ENCODE data around the gene TFEB. TPM values are rescaled to one million over a fixed set of nuclear protein-coding genes. Genes with fewer than 3 reads are reported as not detected.

Gene TFEB
- total RNA-seq, 3 donors from 2014 or later (not counting 1 experiment from before 2014, with no cell fraction given), result 56.0 to 66.7 (median 66.2) TPM

DNA sequence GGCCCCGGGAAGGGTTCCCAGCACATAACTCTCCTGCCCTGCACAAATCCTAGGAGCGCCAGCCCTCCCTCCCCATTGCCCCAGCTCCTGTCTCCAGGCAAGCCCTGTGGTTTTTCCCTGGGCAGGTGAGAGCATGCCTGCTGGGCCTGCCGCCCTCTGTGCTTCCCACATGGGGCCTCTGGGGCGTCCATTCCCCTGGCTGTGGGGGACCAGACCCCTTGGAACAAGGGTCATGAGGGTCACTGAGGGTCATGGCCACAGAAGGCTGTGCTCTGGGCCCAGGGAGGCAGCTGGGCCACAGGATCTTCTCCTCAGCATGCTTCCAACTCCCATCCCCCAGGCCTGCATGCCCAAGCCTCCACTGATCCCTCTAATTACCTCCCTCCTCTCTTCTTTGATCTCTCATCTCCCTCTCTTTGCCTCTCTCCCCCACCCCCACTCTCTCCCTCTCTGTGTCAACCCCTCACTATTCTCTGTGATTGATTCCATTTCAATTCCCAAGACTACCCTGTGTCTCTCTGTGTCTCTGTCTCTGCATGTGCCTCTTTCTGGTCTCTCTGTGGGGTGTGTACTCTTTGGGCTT, 91.0 kb downstream of the TFEB start:
- whole genome bisulfite sequencing (ENCODE audit: insufficient coverage), result 80% methylated on average over 4 of the region's 4 CpGs
- DNase-seq, result no peak
- Mint-ChIP-seq H3K27me3 (ENCODE audit: low read depth in 2 of 2) (peaks cover 28 to 39% of the 10 kb centered on the region in 2 donors), H3K4me1 (peaks cover 0 to 4% of the 10 kb centered on the region in 2 donors), H3K4me3 (no peak overlapping the region), H3K27ac (no peak overlapping the region), H3K36me3 (no peaks in the 10 kb centered on the region), H3K9me3 (no peaks in the 10 kb centered on the region)
- no peaks in the 10 kb centered on the region for H3K4me1 ChIP-seq (ENCODE audit: control insufficient read depth, insufficient read depth, low read length)
- no peak overlapping the region for H3K27ac ChIP-seq (ENCODE audit: low read length)
- no peak overlapping the region for H3K4me3 ChIP-seq (ENCODE audit: low read length)
- peaks cover 5% of the 10 kb centered on the region for H3K27me3 ChIP-seq (ENCODE audit: control insufficient read depth, insufficient read depth, low read length)
- H3K9me3 ChIP-seq (ENCODE audit: control insufficient read depth, insufficient read depth, low read length), result no peaks in the 10 kb centered on the region
- ATAC-seq, result no peak
- H3K36me3 ChIP-seq (ENCODE audit: control insufficient read depth, insufficient read depth, low read length), result no peaks in the 10 kb centered on the region
- intact Hi-C loops (cut with micrococcal nuclease), result no loop called here
- TF ChIP-seq, protein P1, sequence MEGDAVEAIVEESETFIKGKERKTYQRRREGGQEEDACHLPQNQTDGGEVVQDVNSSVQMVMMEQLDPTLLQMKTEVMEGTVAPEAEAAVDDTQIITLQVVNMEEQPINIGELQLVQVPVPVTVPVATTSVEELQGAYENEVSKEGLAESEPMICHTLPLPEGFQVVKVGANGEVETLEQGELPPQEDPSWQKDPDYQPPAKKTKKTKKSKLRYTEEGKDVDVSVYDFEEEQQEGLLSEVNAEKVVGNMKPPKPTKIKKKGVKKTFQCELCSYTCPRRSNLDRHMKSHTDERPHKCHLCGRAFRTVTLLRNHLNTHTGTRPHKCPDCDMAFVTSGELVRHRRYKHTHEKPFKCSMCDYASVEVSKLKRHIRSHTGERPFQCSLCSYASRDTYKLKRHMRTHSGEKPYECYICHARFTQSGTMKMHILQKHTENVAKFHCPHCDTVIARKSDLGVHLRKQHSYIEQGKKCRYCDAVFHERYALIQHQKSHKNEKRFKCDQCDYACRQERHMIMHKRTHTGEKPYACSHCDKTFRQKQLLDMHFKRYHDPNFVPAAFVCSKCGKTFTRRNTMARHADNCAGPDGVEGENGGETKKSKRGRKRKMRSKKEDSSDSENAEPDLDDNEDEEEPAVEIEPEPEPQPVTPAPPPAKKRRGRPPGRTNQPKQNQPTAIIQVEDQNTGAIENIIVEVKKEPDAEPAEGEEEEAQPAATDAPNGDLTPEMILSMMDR (IDR thresholded peaks at IDR 0.05), result no peak

DNA sequence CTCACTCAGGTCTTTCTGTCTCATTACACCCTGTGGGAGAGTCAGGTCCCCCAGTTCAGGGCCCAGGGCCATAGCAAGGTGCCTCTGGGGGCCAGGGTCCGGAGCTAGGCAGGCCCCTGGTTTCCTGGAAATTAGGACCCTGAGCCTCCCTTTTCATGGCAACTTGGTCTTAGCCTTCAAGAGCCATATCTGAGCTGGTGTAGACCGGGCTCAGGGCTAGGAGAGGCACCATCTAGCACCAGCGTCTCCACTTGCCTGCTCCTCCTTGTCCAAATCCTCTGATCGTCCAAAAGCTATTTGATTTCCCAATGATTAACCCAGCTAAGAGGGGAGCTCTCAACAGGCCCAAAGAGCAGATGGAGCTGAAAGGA, 91.5 kb downstream of the TFEB start:
- H3K27me3 Mint-ChIP-seq (ENCODE audit: low read depth in 2 of 2), result peaks cover 32 to 45% of the 10 kb centered on the region in 2 donors
- no peak overlapping the region for H3K27ac ChIP-seq (ENCODE audit: low read length)
- no peaks in the 10 kb centered on the region for H3K9me3 ChIP-seq (ENCODE audit: control insufficient read depth, insufficient read depth, low read length)
- peaks cover 0 to 4% of the 10 kb centered on the region in 2 donors for H3K4me1 Mint-ChIP-seq
- DNase-seq (no peak), ATAC-seq (no peak)
- no peaks in the 10 kb centered on the region for H3K9me3 Mint-ChIP-seq
- WGBS (ENCODE audit: insufficient coverage), result 87% methylated on average over 4 of the region's 4 CpGs
- intact Hi-C loops (cut with micrococcal nuclease), result no loop called here
- TF ChIP-seq, protein P1 (IDR thresholded peaks at IDR 0.05), result no peak
- H3K4me3 ChIP-seq (ENCODE audit: low read length), result no peak overlapping the region
- H3K36me3 ChIP-seq (ENCODE audit: control insufficient read depth, insufficient read depth, low read length), result no peaks in the 10 kb centered on the region
- no peaks in the 10 kb centered on the region for H3K4me1 ChIP-seq (ENCODE audit: control insufficient read depth, insufficient read depth, low read length)
- no peak overlapping the region for H3K4me3 Mint-ChIP-seq
- H3K27ac Mint-ChIP-seq, result no peak overlapping the region
- H3K36me3 Mint-ChIP-seq, result no peaks in the 10 kb centered on the region
- peaks cover 10% of the 10 kb centered on the region for H3K27me3 ChIP-seq (ENCODE audit: control insufficient read depth, insufficient read depth, low read length)

DNA sequence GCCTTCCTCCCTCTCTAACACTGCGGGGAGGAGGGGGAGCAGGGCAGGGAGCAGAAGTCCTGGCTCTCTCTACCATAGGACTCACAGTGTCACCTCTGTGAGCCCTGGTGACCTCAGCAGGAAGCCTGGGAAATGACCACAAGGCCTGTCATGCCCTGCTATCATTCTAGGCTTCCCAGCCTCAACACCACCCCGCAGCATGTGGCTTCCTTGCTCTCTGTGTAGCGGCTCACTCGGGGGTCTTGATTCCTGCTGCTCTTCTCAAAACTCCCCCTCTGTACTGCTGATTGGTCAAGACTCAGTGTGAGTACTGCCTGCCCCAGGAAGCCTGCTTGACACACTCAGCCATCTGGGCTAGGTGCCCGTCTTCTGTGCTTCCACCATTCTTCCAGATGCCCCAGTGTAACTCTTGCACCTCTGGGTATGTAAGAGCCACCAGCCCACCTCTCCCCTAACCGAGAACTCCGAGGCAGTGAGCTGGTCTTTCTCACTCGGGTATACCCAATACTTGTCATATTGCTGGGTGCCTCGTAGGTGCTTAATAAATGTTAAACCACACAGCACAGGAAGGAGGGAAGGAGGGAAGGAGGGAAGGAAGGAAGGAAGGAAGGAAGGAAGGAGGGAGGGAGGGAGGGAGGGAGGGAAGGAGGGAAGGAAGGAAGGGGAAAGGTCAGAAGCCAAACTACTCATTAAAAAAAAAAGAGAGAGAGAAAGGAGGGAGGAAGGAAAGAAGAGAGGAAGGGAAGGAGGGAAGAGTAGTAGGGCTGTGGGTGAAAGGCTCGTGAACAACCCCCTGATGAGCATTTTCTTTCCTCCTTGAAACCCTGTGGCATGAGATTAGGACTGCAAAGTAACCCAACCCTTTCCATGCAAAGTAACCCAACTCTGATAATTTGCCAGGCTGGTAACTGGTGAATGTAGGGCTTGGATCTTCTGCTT, 92.2 kb downstream of the TFEB start:
- Mint-ChIP-seq H3K36me3 (no peaks in the 10 kb centered on the region), H3K27me3 (ENCODE audit: low read depth in 2 of 2) (peaks cover 32 to 49% of the 10 kb centered on the region in 2 donors), H3K27ac (no peak overlapping the region), H3K4me1 (peaks cover 0 to 4% of the 10 kb centered on the region in 2 donors), H3K4me3 (no peak overlapping the region), H3K9me3 (no peaks in the 10 kb centered on the region)
- H3K4me3 ChIP-seq (ENCODE audit: low read length), result no peak overlapping the region
- H3K27ac ChIP-seq (ENCODE audit: low read length), result no peak overlapping the region
- WGBS (ENCODE audit: insufficient coverage), result 58% methylated on average over 9 of the region's 10 CpGs
- no peaks in the 10 kb centered on the region for H3K4me1 ChIP-seq (ENCODE audit: control insufficient read depth, insufficient read depth, low read length)
- H3K27me3 ChIP-seq (ENCODE audit: control insufficient read depth, insufficient read depth, low read length), result peaks cover 12% of the 10 kb centered on the region
- H3K9me3 ChIP-seq (ENCODE audit: control insufficient read depth, insufficient read depth, low read length), result no peaks in the 10 kb centered on the region
- no peaks in the 10 kb centered on the region for H3K36me3 ChIP-seq (ENCODE audit: control insufficient read depth, insufficient read depth, low read length)
- intact Hi-C loops (cut with micrococcal nuclease), result no loop called here
- no peak for DNase-seq
- TF ChIP-seq, protein P1 (IDR thresholded peaks at IDR 0.05), result no peak
- ATAC-seq, result no peak

Measured in natural killer cell (primary cell).